WTC11 (cell line): ENCODE data around the gene ZSWIM3. TPM values are rescaled to one million over a fixed set of nuclear protein-coding genes. Genes with fewer than 3 reads are reported as not detected.

Experiments used
- ATAC-seq: fragments of 200-7000 bp; cut with Tn5 transposase; 2 replicates; pipeline ENCODE4 v1.10.0; 2021; ENCODE audit warnings: mild to moderate bottlenecking, moderate library complexity
- CTCF ChIA-PET: fragments of 300-600 bp; sonication (Branson Sonifier 250); formaldehyde crosslinking; loops from one replicate; lab custom pipeline; 2021; ENCODE audit warnings: antibody characterized with exemption; lab: Charles Lee
- POLR2A ChIA-PET: fragments of 350-600 bp; sonication (Branson Sonifier 250); formaldehyde crosslinking; loops from one replicate; lab custom pipeline; 2021; ENCODE audit warnings: antibody characterized with exemption; lab: Charles Lee
- DNase-seq: peaks from one replicate; pipeline ENCODE4 v3.0.0; 2021; ENCODE audit warnings: low spot score
- H3K27ac Mint-ChIP-seq: 2 replicates; pipeline ENCODE4 v1.8.0; 2021; ENCODE audit warnings: mixed read lengths
- H3K27me3 Mint-ChIP-seq: 2 replicates; pipeline ENCODE4 v1.8.0; 2021; ENCODE audit warnings: low read depth, mild to moderate bottlenecking, moderate library complexity, mixed read lengths
- H3K36me3 Mint-ChIP-seq: 2 replicates; pipeline ENCODE4 v1.8.0; 2021; ENCODE audit warnings: mixed read lengths
- H3K4me1 Mint-ChIP-seq: 2 replicates; pipeline ENCODE4 v1.8.0; 2022; ENCODE audit warnings: mixed read lengths
- H3K4me3 Mint-ChIP-seq: 2 replicates; pipeline ENCODE4 v1.8.0; 2021; ENCODE audit warnings: mild to moderate bottlenecking, moderate library complexity, mixed read lengths
- H3K9me3 Mint-ChIP-seq: 2 replicates; pipeline ENCODE4 v1.8.0; 2021; ENCODE audit warnings: mixed read lengths
- ATF6 ChIP-seq: sonication (generic); formaldehyde crosslinking; IDR thresholded peaks from 2 replicates; pipeline ENCODE4 v1.8.1; 2023; ENCODE audit warnings: mild to moderate bottlenecking, missing genetic modification reagents
- CREM ChIP-seq: sonication (generic); formaldehyde crosslinking; IDR thresholded peaks from 2 replicates; pipeline ENCODE4 v1.8.1; 2022; ENCODE audit warnings: mild to moderate bottlenecking, missing genetic modification reagents, moderate library complexity
- ELF4 ChIP-seq: sonication (generic); formaldehyde crosslinking; IDR thresholded peaks from 2 replicates; pipeline ENCODE4 v1.8.1; 2022; ENCODE audit warnings: low read depth, mild to moderate bottlenecking, moderate library complexity, missing genetic modification reagents
- FOXJ3 ChIP-seq: sonication (generic); formaldehyde crosslinking; IDR thresholded peaks from 2 replicates; pipeline ENCODE4 v1.9.0; 2021; ENCODE audit warnings: missing genetic modification reagents, mild to moderate bottlenecking, borderline replicate concordance
- GTF2I ChIP-seq: fragments of 250-450 bp; sonication (Bioruptor Pico); conservative IDR thresholded peaks from 2 replicates; pipeline ENCODE4 v1.4.0; 2021; ENCODE audit warnings: mild to moderate bottlenecking
- JUN ChIP-seq: sonication (generic); formaldehyde crosslinking; IDR thresholded peaks from 2 replicates; pipeline ENCODE4 v1.8.0; 2023; ENCODE audit warnings: mild to moderate bottlenecking, missing genetic modification reagents
- KAT7 ChIP-seq: sonication (generic); formaldehyde crosslinking; IDR thresholded peaks from 2 replicates; pipeline ENCODE4 v1.8.1; 2023; ENCODE audit warnings: missing genetic modification reagents, mild to moderate bottlenecking, borderline replicate concordance
- NR2C2 ChIP-seq: sonication (generic); formaldehyde crosslinking; IDR thresholded peaks from 2 replicates; pipeline ENCODE4 v1.8.0; 2022; ENCODE audit warnings: mild to moderate bottlenecking, missing genetic modification reagents
- PRDM15 ChIP-seq: sonication (generic); formaldehyde crosslinking; IDR thresholded peaks from 2 replicates; pipeline ENCODE4 v1.8.0; 2022; ENCODE audit warnings: missing genetic modification reagents
- SMAD4 ChIP-seq: sonication (generic); formaldehyde crosslinking; IDR thresholded peaks from 2 replicates; pipeline ENCODE4 v1.8.0; 2022; ENCODE audit warnings: mild to moderate bottlenecking, missing genetic modification reagents
- SP1 ChIP-seq: sonication (generic); formaldehyde crosslinking; conservative IDR thresholded peaks from 2 replicates; pipeline ENCODE4 v1.8.1; 2022; ENCODE audit warnings: missing genetic modification reagents
- TEAD1 ChIP-seq: sonication (generic); formaldehyde crosslinking; IDR thresholded peaks from 2 replicates; pipeline ENCODE4 v1.8.0; 2022; ENCODE audit warnings: mild to moderate bottlenecking, missing genetic modification reagents
- USF1 ChIP-seq: sonication (generic); formaldehyde crosslinking; IDR thresholded peaks from 2 replicates; pipeline ENCODE4 v1.8.0; 2022; ENCODE audit warnings: mild to moderate bottlenecking, missing genetic modification reagents
- ZMAT4 ChIP-seq: fragments of 250-450 bp; sonication (Bioruptor Pico); IDR thresholded peaks from 2 replicates; pipeline ENCODE4 v1.9.0; 2021; ENCODE audit warnings: mild to moderate bottlenecking
- ZNF281 ChIP-seq: sonication (generic); formaldehyde crosslinking; IDR thresholded peaks from 2 replicates; pipeline ENCODE4 v1.8.0; 2023; ENCODE audit warnings: mild to moderate bottlenecking, missing genetic modification reagents
- ZNF512 ChIP-seq: sonication (generic); formaldehyde crosslinking; IDR thresholded peaks from 2 replicates; pipeline ENCODE4 v1.8.1; 2022; ENCODE audit warnings: missing genetic modification reagents, borderline replicate concordance
- ZSCAN18 ChIP-seq: fragments of 250-450 bp; sonication (Bioruptor Pico); IDR thresholded peaks from 2 replicates; pipeline ENCODE4 v2.1.2; 2022; ENCODE audit warnings: mild to moderate bottlenecking, moderate library complexity
- total RNA-seq: library from RNA; stranded (reverse); gene quantifications from 3 replicates; pipeline ENCODE4 v1.2.3, GENCODE V29; 2021

ZSWIM3 gene
- total RNA-seq, 1 experiment from 2014 or later, result 3.4 TPM

- TF ChIP-seq ATF6 (CRISPR knock-in tag) (no peak), ZSCAN18 (CRISPR knock-in tag) (no peak), NR2C2 (CRISPR knock-in tag) (no peak), ELF4 (no peak), SMAD4 (CRISPR knock-in tag) (no peak)
These were observed 5.9 kb upstream of the ZSWIM3 start (continued) for GRCh38 chr20:45851501-45851900.

GRCh38 chr20:45852326-45852725 lies 5.1 kb upstream of the ZSWIM3 start:
- POLR2A ChIA-PET, result interaction anchor here (0.7 kb wide), 1 partner anchor 57 kb away, joined by 4 read pairs; no protein-coding TSS in a partner anchor
- Mint-ChIP-seq H3K27ac (peak overlapping the region; percentile 60; the same call in 1 of the 2 replicates), H3K27me3 (no peaks in the 10 kb centered on the region), H3K4me1 (peaks cover 52% of the 10 kb centered on the region), H3K36me3 (peaks cover 24% of the 10 kb centered on the region; the same call in 1 of the 2 replicates), H3K4me3 (no peak overlapping the region), H3K9me3 (no peaks in the 10 kb centered on the region)
- DNase-seq (no peak), ATAC-seq (no peak)
- TF ChIP-seq JUN (CRISPR knock-in tag), result no peak
- no peak for TF ChIP-seq ZNF281 (CRISPR knock-in tag)
- TF ChIP-seq SP1 (CRISPR knock-in tag), result no peak
- TF ChIP-seq CREM (CRISPR knock-in tag), result no peak
- no peak for TF ChIP-seq TEAD1 (CRISPR knock-in tag)
- no peak for TF ChIP-seq FOXJ3 (CRISPR knock-in tag)
- no peak for TF ChIP-seq ZNF512 (CRISPR knock-in tag)
- TF ChIP-seq PRDM15 (CRISPR knock-in tag), result no peak
- TF ChIP-seq ZMAT4 (CRISPR knock-in tag), result no peak
- no peak for TF ChIP-seq USF1 (CRISPR knock-in tag)
- TF ChIP-seq KAT7 (CRISPR knock-in tag), result no peak
- TF ChIP-seq GTF2I, result no peak
- CTCF ChIA-PET, result interaction anchor here (0.7 to 3.5 kb wide), 7 partner anchors 11 to 159 kb away, joined by 3 to 19 read pairs (median 5); partner anchors contain the start of genes CTSA, NEURL2 and ZSWIM1
